ENCODE measurements around the gene GTF2I.
"Not testable (repeated sequence)": the region's sequence is repeated elsewhere in the genome, so short reads cannot be mapped to it uniquely, and the experiment has no call there.

GTF2I gene

GRCh38 chr7:74709880-74710671, 52.6 kb downstream of the GTF2I start:
- no peak for DNase-seq (ENCODE audit: low read depth in 2 of 2)

- DNase-seq (ENCODE audit: low read depth in 2 of 2): no peak
Measured at GRCh38 chr7:74713567-74713966, 56.0 kb downstream of the GTF2I start.

- DNase-seq (ENCODE audit: low read depth in 2 of 2): no peak
Measured at GRCh38 chr7:74717889-74718288, 60.4 kb downstream of the GTF2I start.

GRCh38 chr7:74718336-74718735, 60.8 kb downstream of the GTF2I start:
- no peak for DNase-seq (ENCODE audit: low read depth in 2 of 2)

GRCh38 chr7:74722153-74722552, 64.6 kb downstream of the GTF2I start:
- no peak for DNase-seq (ENCODE audit: low read depth in 2 of 2)

- no peak for DNase-seq (ENCODE audit: low read depth in 2 of 2)
Measured at GRCh38 chr7:74725840-74726239, 68.3 kb downstream of the GTF2I start.

- DNase-seq (ENCODE audit: low read depth in 2 of 2): no peak
Measured at GRCh38 chr7:74726309-74727101, 69.0 kb downstream of the GTF2I start.

GRCh38 chr7:74728686-74729085, 71.2 kb downstream of the GTF2I start:
- DNase-seq (ENCODE audit: low read depth in 2 of 2): not testable (repeated sequence)

GRCh38 chr7:74730186-74730585, 72.7 kb downstream of the GTF2I start:
- DNase-seq (ENCODE audit: low read depth in 2 of 2): not testable (repeated sequence)

- not testable (repeated sequence) for DNase-seq (ENCODE audit: low read depth in 2 of 2)
Measured at GRCh38 chr7:74739974-74740703, 82.6 kb downstream of the GTF2I start.

- not testable (repeated sequence) for DNase-seq (ENCODE audit: low read depth in 2 of 2)
Measured at GRCh38 chr7:74743936-74744557, 86.5 kb downstream of the GTF2I start.

GRCh38 chr7:74753921-74754482, 96.5 kb downstream of the GTF2I start:
- DNase-seq (ENCODE audit: low read depth in 2 of 2): not testable (repeated sequence)

- DNase-seq (ENCODE audit: low read depth in 2 of 2): not testable (repeated sequence)
Measured at GRCh38 chr7:74756673-74757072, 99.2 kb downstream of the GTF2I start.

GRCh38 chr7:74758268-74758667, 100.8 kb downstream of the GTF2I start:
- not testable (repeated sequence) for DNase-seq (ENCODE audit: low read depth in 2 of 2)

GRCh38 chr7:74758982-74759381, 101.5 kb downstream of the GTF2I start:
- not testable (repeated sequence) for DNase-seq (ENCODE audit: low read depth in 2 of 2)

- DNase-seq (ENCODE audit: low read depth in 2 of 2): not testable (repeated sequence)
Measured at GRCh38 chr7:74765205-74765918, 107.8 kb downstream of the GTF2I start.

- DNase-seq (ENCODE audit: low read depth in 2 of 2): not testable (repeated sequence)
Measured at GRCh38 chr7:74766509-74766908, 109.0 kb downstream of the GTF2I start.

- DNase-seq (ENCODE audit: low read depth in 2 of 2): not testable (repeated sequence)
Measured at GRCh38 chr7:74766991-74767390, 109.5 kb downstream of the GTF2I start.

- not testable (repeated sequence) for DNase-seq (ENCODE audit: low read depth in 2 of 2)
Measured at GRCh38 chr7:74770062-74770461, 112.5 kb downstream of the GTF2I start.

- not testable (repeated sequence) for DNase-seq (ENCODE audit: low read depth in 2 of 2)
Measured at GRCh38 chr7:74772093-74772492, 114.6 kb downstream of the GTF2I start.
